Fibroblast of villous mesenchyme (primary cell): Measurements from ENCODE around the gene NLK. TPM values are rescaled to one million over a fixed set of nuclear protein-coding genes. Genes with fewer than 3 reads are reported as not detected.

Experiments used
- DNase-seq: peaks from one replicate; pipeline ENCODE4 v3.0.0-alpha.2; 2010; ENCODE audit warnings: low read depth
- H3K4me3 ChIP-seq: 2 replicates; pipeline ENCODE4 v1.5.1; 2011; ENCODE audit warnings: low read depth, mild to moderate bottlenecking, low read length
- total RNA-seq: library from RNA; depleted of rRNA; stranded (reverse); fragments of >200 nt; gene quantifications from 2 replicates; pipeline ENCODE4 v1.2.3, GENCODE V29; 2012
- TF ChIP-seq, protein P1 (sequence below): IDR thresholded peaks from 2 replicates; pipeline ENCODE4 v1.5.1; 2012; ENCODE audit warnings: low read depth, mild to moderate bottlenecking, low read length; ENCODE audit not compliant: insufficient read depth

Gene NLK
- total RNA-seq, 1 donor = 33.7 TPM

DNA sequence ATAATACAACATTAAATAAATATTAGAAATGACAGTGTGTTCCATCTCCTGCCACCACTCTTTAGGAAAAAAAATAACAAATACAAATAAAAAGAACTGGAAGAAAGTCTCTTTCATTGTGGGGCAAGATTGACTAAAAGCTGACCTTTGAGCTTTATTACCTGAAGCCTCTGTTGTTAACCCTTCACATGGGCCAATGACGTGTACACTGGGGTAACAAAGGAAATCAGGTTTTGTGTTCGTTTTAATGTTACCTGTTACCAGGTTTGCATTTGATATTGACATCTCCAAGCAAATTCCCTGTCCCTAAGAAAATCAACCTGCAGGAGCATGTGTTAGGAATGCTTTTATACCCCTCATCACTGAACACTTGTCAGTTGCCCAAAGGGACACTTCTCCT is 39.0 kb downstream of the NLK start:
- TF ChIP-seq, protein P1, sequence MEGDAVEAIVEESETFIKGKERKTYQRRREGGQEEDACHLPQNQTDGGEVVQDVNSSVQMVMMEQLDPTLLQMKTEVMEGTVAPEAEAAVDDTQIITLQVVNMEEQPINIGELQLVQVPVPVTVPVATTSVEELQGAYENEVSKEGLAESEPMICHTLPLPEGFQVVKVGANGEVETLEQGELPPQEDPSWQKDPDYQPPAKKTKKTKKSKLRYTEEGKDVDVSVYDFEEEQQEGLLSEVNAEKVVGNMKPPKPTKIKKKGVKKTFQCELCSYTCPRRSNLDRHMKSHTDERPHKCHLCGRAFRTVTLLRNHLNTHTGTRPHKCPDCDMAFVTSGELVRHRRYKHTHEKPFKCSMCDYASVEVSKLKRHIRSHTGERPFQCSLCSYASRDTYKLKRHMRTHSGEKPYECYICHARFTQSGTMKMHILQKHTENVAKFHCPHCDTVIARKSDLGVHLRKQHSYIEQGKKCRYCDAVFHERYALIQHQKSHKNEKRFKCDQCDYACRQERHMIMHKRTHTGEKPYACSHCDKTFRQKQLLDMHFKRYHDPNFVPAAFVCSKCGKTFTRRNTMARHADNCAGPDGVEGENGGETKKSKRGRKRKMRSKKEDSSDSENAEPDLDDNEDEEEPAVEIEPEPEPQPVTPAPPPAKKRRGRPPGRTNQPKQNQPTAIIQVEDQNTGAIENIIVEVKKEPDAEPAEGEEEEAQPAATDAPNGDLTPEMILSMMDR = no peak
- no peak overlapping the region for H3K4me3 ChIP-seq
- no peak for DNase-seq

DNA sequence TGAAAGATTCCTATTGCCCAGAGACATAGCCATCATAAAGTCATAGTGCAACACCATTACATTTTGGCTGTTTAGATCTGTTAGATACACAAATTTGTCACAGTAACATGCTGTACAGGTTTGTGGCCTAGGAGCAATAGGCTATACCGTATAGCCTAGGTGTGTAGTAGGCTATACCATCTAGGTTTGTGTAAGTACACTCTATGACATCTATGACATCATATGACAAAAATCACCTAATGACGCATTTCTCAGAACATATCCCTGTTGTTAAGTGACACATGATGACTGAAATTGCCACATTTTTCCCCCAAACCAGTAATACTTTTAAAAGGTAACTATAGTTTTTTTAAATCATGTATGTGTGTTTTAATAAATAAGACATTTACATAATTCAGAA is 43.3 kb downstream of the NLK start:
- TF ChIP-seq, protein P1 = no peak
- DNase-seq = no peak
- no peak overlapping the region for H3K4me3 ChIP-seq

DNA sequence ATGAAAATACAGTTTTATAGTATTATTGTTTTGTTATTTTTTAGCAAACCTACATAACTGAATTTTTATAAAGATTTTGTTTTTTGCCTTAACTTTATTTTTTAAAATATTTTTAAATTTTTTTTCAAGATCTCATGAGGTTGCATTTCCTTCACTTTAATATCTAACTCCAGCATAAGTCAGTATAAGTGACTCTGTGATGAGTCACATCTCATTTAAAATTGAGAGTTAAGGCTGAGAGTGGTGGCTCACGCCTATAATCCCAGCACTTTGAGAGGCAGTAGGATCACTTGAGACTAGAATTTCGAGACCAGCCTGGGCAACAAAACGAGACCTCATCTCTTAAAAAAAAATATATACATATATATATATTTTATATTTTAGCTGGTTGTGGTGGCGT is 44.0 kb downstream of the NLK start:
- TF ChIP-seq, protein P1 = no peak
- DNase-seq = no peak
- H3K4me3 ChIP-seq = no peak overlapping the region

DNA sequence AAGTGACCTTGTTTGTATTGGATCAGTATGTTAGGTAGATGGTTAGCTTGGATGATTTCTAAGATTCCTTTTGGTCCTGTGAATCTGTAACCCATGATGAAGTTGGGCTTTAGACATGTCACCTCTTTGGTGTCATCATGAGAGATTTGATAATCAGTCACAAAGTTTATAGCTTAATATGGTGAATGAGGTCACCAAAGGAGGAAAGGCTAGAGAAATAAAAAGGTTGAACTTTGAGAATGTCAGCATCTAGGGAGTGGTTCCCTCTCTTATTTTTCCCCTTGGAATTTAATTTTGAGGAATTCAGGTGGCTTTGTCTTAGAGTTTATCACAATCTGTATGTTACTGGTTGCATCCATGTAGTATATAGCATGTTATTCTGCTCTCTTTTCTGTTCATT is 45.3 kb downstream of the NLK start:
- DNase-seq = no peak
- TF ChIP-seq, protein P1 = no peak
- no peak overlapping the region for H3K4me3 ChIP-seq

DNA sequence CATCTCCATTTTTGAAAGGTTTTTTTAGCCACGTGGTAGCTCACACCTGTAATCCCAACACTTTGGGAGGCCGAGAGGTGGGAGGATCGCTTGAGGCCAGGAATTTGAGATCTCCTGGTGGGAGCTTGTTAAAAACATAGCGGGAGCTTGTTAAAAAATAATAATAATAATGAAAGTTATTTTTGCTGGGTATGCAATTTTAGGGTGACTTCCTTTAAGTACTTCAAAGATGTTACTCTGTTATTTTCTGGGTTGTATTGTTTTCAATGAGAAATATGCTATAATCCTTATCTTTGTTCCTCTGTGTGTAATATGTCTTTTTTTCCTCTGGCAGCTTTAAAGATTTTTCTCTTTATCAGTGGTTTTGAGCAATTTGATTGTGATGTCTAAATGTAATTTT is 48.1 kb downstream of the NLK start:
- TF ChIP-seq, protein P1 = no peak
- DNase-seq = no peak
- H3K4me3 ChIP-seq = no peak overlapping the region

GRCh38 chr17:28092088-28092487 is 49.6 kb downstream of the NLK start:
- TF ChIP-seq, protein P1 = no peak
- DNase-seq = no peak

DNA sequence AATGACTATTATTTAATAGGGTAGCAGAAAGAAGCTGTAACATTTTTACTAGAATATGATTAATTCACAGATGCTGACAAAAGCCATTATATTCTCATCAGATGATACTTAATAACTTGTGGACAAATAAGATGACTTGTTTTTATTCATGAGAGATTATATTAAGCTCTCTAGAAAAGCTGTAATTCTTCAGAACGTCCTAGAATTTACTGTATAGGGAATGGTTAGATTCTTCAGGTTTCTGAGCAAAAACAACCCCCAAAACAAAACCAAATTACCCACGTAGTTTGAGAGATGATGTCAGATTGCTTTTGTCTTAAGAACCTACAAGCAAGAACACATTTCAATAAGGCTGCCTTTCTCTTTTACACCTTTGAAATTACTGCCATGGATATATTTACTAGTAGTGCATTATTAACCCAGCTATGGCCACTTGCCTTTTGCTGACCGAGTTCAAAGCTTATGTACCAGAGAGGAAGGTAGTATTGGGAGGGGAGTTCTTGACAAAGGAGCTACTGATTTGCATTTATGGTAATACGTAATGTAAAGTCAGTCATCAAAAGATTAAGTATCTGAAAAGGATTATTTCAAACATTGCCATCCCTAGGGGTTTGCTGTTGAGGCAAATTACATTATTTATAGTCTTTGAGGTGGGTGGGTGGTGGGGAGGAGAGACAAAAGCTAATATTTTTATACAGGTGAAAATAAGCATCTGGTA is 51.7 kb downstream of the NLK start:
- TF ChIP-seq, protein P1 = no peak
- no peak for DNase-seq

More at GRCh38 chr17:28092088-28092487, 49.6 kb downstream of the NLK start:
- H3K4me3 ChIP-seq = no peak overlapping the region

More for the DNA sequence above, 51.7 kb downstream of the NLK start:
- H3K4me3 ChIP-seq = no peak overlapping the region
